Measurements from ENCODE around the gene SPATA31E1.

GRCh38 chr9:87890837-87891236 is 8.2 kb downstream of the SPATA31E1 start:
- TF ChIP-seq REST (IDR thresholded peaks at IDR 0.05; ENCODE audit: insufficient read depth in 1 of 2, low read depth in 2 of 2, low read length in 2 of 2) (no peak), FOXP2 (optimal IDR thresholded peaks at IDR 0.05; ENCODE audit: borderline replicate concordance, extremely low read depth, extremely low read length, insufficient read depth) (no peak), POLR2AphosphoS5 (IDR thresholded peaks at IDR 0.05; ENCODE audit: low read depth, low read length) (no peak), TAF1 (IDR thresholded peaks at IDR 0.05; ENCODE audit: borderline replicate concordance, insufficient read depth, low read length) (no peak)

Data from PFSK-1 (cell line).